ENCODE results near the gene HTD2. TPM values are rescaled to one million over a fixed set of nuclear protein-coding genes. Genes with fewer than 3 reads are reported as not detected.

HTD2 gene
- total RNA-seq, 1 donor from 2014 or later = 12.9 TPM

- no peak for DNase-seq (ENCODE audit: low spot score)
- intact Hi-C loops (cut with DNase I) = no loop called here
Observed at GRCh38 chr3:58349792-58350626, 43.7 kb downstream of the HTD2 start.

GRCh38 chr3:58350627-58351013 lies 44.3 kb downstream of the HTD2 start:
- no peak for DNase-seq (ENCODE audit: low spot score)
- intact Hi-C loops (cut with DNase I) = no loop called here

GRCh38 chr3:58351920-58352319 lies 45.6 kb downstream of the HTD2 start:
- intact Hi-C loops (cut with DNase I) = no loop called here
- no peak for DNase-seq (ENCODE audit: low spot score)

GRCh38 chr3:58352626-58353025 lies 46.3 kb downstream of the HTD2 start:
- no peak for DNase-seq (ENCODE audit: low spot score)
- intact Hi-C loops (cut with DNase I) = no loop called here

GRCh38 chr3:58353722-58354553 lies 47.6 kb downstream of the HTD2 start:
- intact Hi-C loops (cut with DNase I) = no loop called here
- no peak for DNase-seq (ENCODE audit: low spot score)

- DNase-seq (ENCODE audit: low spot score) = no peak
- intact Hi-C loops (cut with DNase I) = no loop called here
Observed at GRCh38 chr3:58355179-58355578, 48.9 kb downstream of the HTD2 start.

GRCh38 chr3:58356054-58356453 lies 49.7 kb downstream of the HTD2 start:
- no peak for DNase-seq (ENCODE audit: low spot score)
- intact Hi-C loops (cut with DNase I) = no loop called here

GRCh38 chr3:58357402-58357801 lies 51.1 kb downstream of the HTD2 start:
- intact Hi-C loops (cut with DNase I) = no loop called here
- no peak for DNase-seq (ENCODE audit: low spot score)

GRCh38 chr3:58358092-58358491 lies 51.8 kb downstream of the HTD2 start:
- no peak for DNase-seq (ENCODE audit: low spot score)
- intact Hi-C loops (cut with DNase I) = no loop called here

GRCh38 chr3:58358808-58359207 lies 52.5 kb downstream of the HTD2 start:
- intact Hi-C loops (cut with DNase I) = no loop called here

GRCh38 chr3:58359621-58360020 lies 53.3 kb downstream of the HTD2 start:
- intact Hi-C loops (cut with DNase I) = no loop called here
- no peak for DNase-seq (ENCODE audit: low spot score)

More at GRCh38 chr3:58358808-58359207, 52.5 kb downstream of the HTD2 start:
- DNase-seq (ENCODE audit: low spot score) = no peak

- DNase-seq (ENCODE audit: low spot score) = no peak
- intact Hi-C loops (cut with DNase I) = no loop called here
Observed at GRCh38 chr3:58361866-58362265, 55.5 kb downstream of the HTD2 start.

- intact Hi-C loops (cut with DNase I) = no loop called here
- DNase-seq (ENCODE audit: low spot score) = no peak
Observed at GRCh38 chr3:58366699-58367098, 60.4 kb downstream of the HTD2 start.

GRCh38 chr3:58369038-58369437 lies 62.7 kb downstream of the HTD2 start:
- intact Hi-C loops (cut with DNase I) = no loop called here
- no peak for DNase-seq (ENCODE audit: low spot score)

Other genes starting within 250 kb of the HTD2 start
- 0.67 TPM for gene DNASE1L3, start 95.5 kb upstream of the HTD2 start, total RNA-seq
- gene ABHD6, start 68.7 kb upstream of the HTD2 start, total RNA-seq = 4.9 TPM
- 17.0 TPM for gene RPP14, start 275 bp upstream of the HTD2 start, total RNA-seq
- 10.8 TPM for gene PXK, start 26.4 kb downstream of the HTD2 start, total RNA-seq
- 174 TPM for gene PDHB, start 127.3 kb downstream of the HTD2 start, total RNA-seq
- 7.5 TPM for gene KCTD6, start 185.6 kb downstream of the HTD2 start, total RNA-seq
- 31.2 TPM for gene ACOX2, start 230.7 kb downstream of the HTD2 start, total RNA-seq